Mucosa of rectum (tissue), 2 donors: ENCODE results near the gene ANKRD55.

Experiments
- H3K27ac ChIP-seq, 2 donors: one replicate each; pipeline ENCODE4 v1.7.0; 2013; ENCODE audit warnings: inconsistent platforms in 2 of 2, low read depth in 2 of 2, low read length in 2 of 2
- H3K27me3 ChIP-seq, 2 donors: one replicate each; pipeline ENCODE4 v1.7.0; 2013; ENCODE audit warnings: low read length in 2 of 2; ENCODE audit not compliant: control insufficient read depth in 2 of 2, insufficient read depth in 2 of 2
- H3K36me3 ChIP-seq, 2 donors: one replicate each; pipeline ENCODE4 v1.7.0; 2013; ENCODE audit warnings: low read length in 2 of 2; ENCODE audit not compliant: control insufficient read depth in 2 of 2, insufficient read depth in 2 of 2
- H3K4me1 ChIP-seq, 2 donors: one replicate each; pipeline ENCODE4 v1.7.0; 2013; ENCODE audit warnings: low read length in 2 of 2, mild to moderate bottlenecking in 1 of 2; ENCODE audit not compliant: control insufficient read depth in 2 of 2, insufficient read depth in 2 of 2
- H3K4me3 ChIP-seq, 2 donors: one replicate each; pipeline ENCODE4 v1.7.0; 2013; ENCODE audit warnings: low read length in 2 of 2
- H3K9ac ChIP-seq, 2 donors: one replicate each; pipeline ENCODE4 v1.7.0; 2013; ENCODE audit warnings: low read length in 2 of 2, low read depth in 1 of 2, mild to moderate bottlenecking in 1 of 2
- H3K9me3 ChIP-seq, 2 donors: one replicate each; pipeline ENCODE4 v1.7.0; 2013; ENCODE audit warnings: low read length in 2 of 2; ENCODE audit not compliant: control insufficient read depth in 2 of 2
- donor health status: healthy.
- donor health status: Normal muscosa, but diverticular disease.

ANKRD55 gene

GRCh38 chr5:56233230-56233629 is at the start of gene ANKRD55:
TSS of gene ANKRD55 (minus strand) at chr5:56233330. CDS start at chr5:56232913, 417 bp downstream.
- H3K36me3 ChIP-seq: no peaks in the 10 kb centered on the region
- H3K9me3 ChIP-seq: no peaks in the 10 kb centered on the region
- peaks cover 0 to 7% of the 10 kb centered on the region in 2 donors for H3K27me3 ChIP-seq
- H3K9ac ChIP-seq: no peak within 1 kb of the TSS
- no peak within 1 kb of the TSS for H3K27ac ChIP-seq
- H3K4me3 ChIP-seq: no peak within 1 kb of the TSS
- no peaks in the 10 kb centered on the region for H3K4me1 ChIP-seq

- Histone ChIP-seq H3K9ac (no peak overlapping the region), H3K27ac (no peak overlapping the region), H3K36me3 (no peaks in the 10 kb centered on the region), H3K9me3 (no peaks in the 10 kb centered on the region), H3K27me3 (no peaks in the 10 kb centered on the region), H3K4me1 (no peaks in the 10 kb centered on the region), H3K4me3 (no peak overlapping the region)
These were observed 49.1 kb upstream of the ANKRD55 start for GRCh38 chr5:56282216-56282615.

GRCh38 chr5:56281489-56282165 is 48.5 kb upstream of the ANKRD55 start:
- Histone ChIP-seq H3K27me3 (no peaks in the 10 kb centered on the region), H3K4me1 (no peaks in the 10 kb centered on the region), H3K27ac (no peak overlapping the region), H3K9me3 (no peaks in the 10 kb centered on the region), H3K9ac (no peak overlapping the region), H3K36me3 (no peaks in the 10 kb centered on the region), H3K4me3 (no peak overlapping the region)

- Histone ChIP-seq H3K9ac (no peak overlapping the region), H3K36me3 (no peaks in the 10 kb centered on the region), H3K9me3 (no peaks in the 10 kb centered on the region), H3K27ac (no peak overlapping the region), H3K27me3 (no peaks in the 10 kb centered on the region), H3K4me3 (no peak overlapping the region), H3K4me1 (no peaks in the 10 kb centered on the region)
These were observed 46.8 kb upstream of the ANKRD55 start for GRCh38 chr5:56279979-56280378.

- H3K36me3 ChIP-seq: no peaks in the 10 kb centered on the region
- no peak overlapping the region for H3K9ac ChIP-seq
- no peaks in the 10 kb centered on the region for H3K27me3 ChIP-seq
- H3K9me3 ChIP-seq: no peaks in the 10 kb centered on the region
- no peak overlapping the region for H3K27ac ChIP-seq
- H3K4me1 ChIP-seq: no peaks in the 10 kb centered on the region
- H3K4me3 ChIP-seq: no peak overlapping the region
These were observed 46.2 kb upstream of the ANKRD55 start for GRCh38 chr5:56279291-56279690.

GRCh38 chr5:56278335-56278753 is 45.2 kb upstream of the ANKRD55 start:
- H3K36me3 ChIP-seq: no peaks in the 10 kb centered on the region
- no peaks in the 10 kb centered on the region for H3K9me3 ChIP-seq
- no peak overlapping the region for H3K4me3 ChIP-seq
- H3K27ac ChIP-seq: no peak overlapping the region
- no peaks in the 10 kb centered on the region for H3K4me1 ChIP-seq
- no peak overlapping the region for H3K9ac ChIP-seq
- no peaks in the 10 kb centered on the region for H3K27me3 ChIP-seq

GRCh38 chr5:56277573-56277972 is 44.4 kb upstream of the ANKRD55 start:
- H3K27ac ChIP-seq: no peak overlapping the region
- H3K9ac ChIP-seq: no peak overlapping the region
- H3K9me3 ChIP-seq: no peaks in the 10 kb centered on the region
- H3K4me3 ChIP-seq: no peak overlapping the region
- no peaks in the 10 kb centered on the region for H3K36me3 ChIP-seq
- no peaks in the 10 kb centered on the region for H3K4me1 ChIP-seq
- no peaks in the 10 kb centered on the region for H3K27me3 ChIP-seq

- no peak overlapping the region for H3K9ac ChIP-seq
- H3K9me3 ChIP-seq: no peaks in the 10 kb centered on the region
- H3K27me3 ChIP-seq: no peaks in the 10 kb centered on the region
- no peaks in the 10 kb centered on the region for H3K4me1 ChIP-seq
- no peak overlapping the region for H3K4me3 ChIP-seq
- H3K27ac ChIP-seq: no peak overlapping the region
- no peaks in the 10 kb centered on the region for H3K36me3 ChIP-seq
These were observed 40.3 kb upstream of the ANKRD55 start for GRCh38 chr5:56273376-56273955.

- H3K36me3 ChIP-seq: no peaks in the 10 kb centered on the region
- no peak overlapping the region for H3K4me3 ChIP-seq
- H3K9me3 ChIP-seq: no peaks in the 10 kb centered on the region
- no peak overlapping the region for H3K9ac ChIP-seq
- no peaks in the 10 kb centered on the region for H3K27me3 ChIP-seq
- H3K27ac ChIP-seq: no peak overlapping the region
- no peaks in the 10 kb centered on the region for H3K4me1 ChIP-seq
These were observed 39.6 kb upstream of the ANKRD55 start for GRCh38 chr5:56272765-56273164.

- H3K27me3 ChIP-seq: no peaks in the 10 kb centered on the region
- no peaks in the 10 kb centered on the region for H3K9me3 ChIP-seq
- no peak overlapping the region for H3K27ac ChIP-seq
- no peak overlapping the region for H3K4me3 ChIP-seq
- no peak overlapping the region for H3K9ac ChIP-seq
- no peaks in the 10 kb centered on the region for H3K36me3 ChIP-seq
- H3K4me1 ChIP-seq: no peaks in the 10 kb centered on the region
These were observed 37.6 kb upstream of the ANKRD55 start for GRCh38 chr5:56270568-56271392.
